B cell (primary cell): ENCODE data around the gene CCDC192.

ENCODE experiments used
- CTCF ChIP-seq: fragments of 200-600 bp; IDR thresholded peaks from one replicate; pipeline ENCODE4 v1.8.0; 2022; ENCODE audit warnings: antibody characterized with exemption, mild to moderate bottlenecking
- EZH2 ChIP-seq: IDR thresholded peaks from 2 replicates; pipeline ENCODE4 v1.6.1; 2012; ENCODE audit warnings: borderline replicate concordance, low read depth, mild to moderate bottlenecking, moderate library complexity, low read length; ENCODE audit not compliant: insufficient read depth, poor library complexity, severe bottlenecking

GRCh38 chr5:127980843-127981242 lies 277.7 kb downstream of the CCDC192 start:
- no peak for TF ChIP-seq CTCF
- no peak for TF ChIP-seq EZH2
